OCI-M1 (cell line): ENCODE results near the gene GPER1.
"Not testable (repeated sequence)": the region's sequence is repeated elsewhere in the genome, so short reads cannot be mapped to it uniquely, and the experiment has no call there.

Source experiments
- DNase-seq: peaks from one replicate; lab custom pipeline; 2025; lab: John Stamatoyannopoulos, UW

Gene GPER1

DNA sequence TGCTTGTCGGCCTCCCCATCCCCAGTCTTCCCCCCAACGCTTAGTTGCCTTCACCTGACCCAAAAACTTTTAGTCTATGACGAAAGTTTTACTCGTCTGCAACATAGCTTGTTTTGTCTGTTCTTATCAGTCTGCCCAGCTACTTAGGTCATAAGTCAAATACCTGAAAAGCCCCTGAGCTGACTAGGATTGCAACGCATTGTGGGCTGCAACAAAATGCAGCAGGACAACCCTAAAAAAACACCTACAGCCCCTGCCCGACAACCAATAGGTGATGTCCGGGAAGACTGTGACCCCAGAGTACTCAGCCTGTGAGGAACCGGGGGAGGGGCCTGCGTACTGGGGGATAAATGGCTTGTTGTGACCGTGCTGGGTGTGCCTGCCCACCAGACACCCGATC is 19.3 kb upstream of the GPER1 start:
- DNase-seq = no peak

DNA sequence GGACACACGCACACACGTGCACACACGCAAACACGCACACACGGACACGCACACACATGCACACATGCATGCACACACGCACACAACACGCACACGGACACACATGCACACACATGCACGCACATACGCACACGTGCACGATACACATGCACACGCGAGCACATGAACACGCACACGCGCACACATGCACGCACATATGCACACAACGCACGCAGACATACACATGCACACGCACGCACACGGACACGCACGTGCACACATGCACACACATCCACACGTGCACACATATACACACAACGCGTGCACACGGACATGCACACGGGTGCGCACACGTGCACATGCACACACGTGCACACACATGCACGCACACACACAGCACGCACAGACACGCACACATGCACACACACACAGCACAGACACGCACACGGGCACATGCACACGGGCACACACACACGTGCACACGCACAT is 17.3 kb upstream of the GPER1 start:
- DNase-seq = no peak

DNA sequence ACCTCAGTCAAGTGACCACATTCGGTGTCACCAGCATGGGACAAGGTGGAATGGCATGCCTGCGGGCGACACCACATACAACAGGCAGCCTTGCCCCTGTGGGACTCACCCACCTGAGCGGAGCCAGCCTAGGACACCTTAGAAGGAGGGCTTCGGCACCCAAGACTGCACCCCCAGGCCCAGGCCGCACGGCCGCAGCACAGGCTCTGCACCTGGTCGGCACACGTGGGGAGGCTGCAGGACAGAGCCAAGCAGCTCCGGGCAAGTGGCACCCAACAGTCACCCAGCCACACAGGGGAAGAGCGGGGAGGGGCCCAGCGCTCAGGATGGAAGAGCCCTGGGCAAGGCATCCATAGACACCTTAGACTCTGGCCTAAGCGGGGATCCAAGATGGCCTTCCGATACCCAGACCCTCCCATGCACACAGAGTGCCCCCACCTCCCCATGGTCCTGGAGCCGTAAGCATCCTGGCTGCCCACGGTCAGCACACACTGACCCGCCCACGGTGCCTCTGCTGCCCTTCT is 16.1 kb upstream of the GPER1 start:
- no peak for DNase-seq

DNA sequence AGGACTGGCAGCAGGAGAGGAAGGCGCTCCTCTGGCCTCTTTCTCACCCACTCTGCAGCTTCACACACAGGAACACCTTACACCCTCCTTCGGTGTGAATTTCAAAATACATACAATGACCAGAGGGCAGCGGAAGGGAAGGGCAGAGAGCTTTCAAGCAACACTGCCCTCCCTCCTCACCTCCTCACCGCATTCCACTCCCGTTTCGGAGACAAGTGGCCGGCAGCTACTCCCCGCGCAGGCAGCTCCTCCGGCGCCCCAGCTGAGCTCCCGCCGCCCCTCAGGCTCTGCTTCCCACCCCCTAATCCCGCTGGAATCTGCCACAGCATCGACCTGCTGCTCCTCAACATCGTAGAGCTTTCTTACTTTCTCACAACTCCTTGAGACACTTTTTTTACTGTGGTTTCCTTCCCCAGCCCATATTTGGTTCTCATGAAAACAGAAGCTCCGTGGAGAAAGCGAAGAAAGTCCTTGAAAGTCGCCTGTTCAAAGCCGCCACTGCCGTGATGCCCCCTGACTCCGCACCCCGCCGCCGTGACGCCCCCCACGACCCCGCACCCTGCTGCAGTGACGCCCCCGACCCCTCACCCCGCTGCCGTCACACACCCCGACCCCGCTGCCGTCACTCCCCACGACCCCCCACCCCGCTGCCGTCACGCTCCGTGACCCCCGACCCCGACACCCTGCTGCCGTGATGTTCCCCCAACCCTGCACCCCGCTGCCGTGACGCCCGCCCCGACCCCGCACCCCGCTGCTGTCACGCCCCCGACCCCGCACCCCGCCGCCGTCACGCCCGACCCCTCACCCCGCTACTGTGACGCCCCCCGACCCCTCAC is 14.6 kb upstream of the GPER1 start:
- DNase-seq = no peak

DNA sequence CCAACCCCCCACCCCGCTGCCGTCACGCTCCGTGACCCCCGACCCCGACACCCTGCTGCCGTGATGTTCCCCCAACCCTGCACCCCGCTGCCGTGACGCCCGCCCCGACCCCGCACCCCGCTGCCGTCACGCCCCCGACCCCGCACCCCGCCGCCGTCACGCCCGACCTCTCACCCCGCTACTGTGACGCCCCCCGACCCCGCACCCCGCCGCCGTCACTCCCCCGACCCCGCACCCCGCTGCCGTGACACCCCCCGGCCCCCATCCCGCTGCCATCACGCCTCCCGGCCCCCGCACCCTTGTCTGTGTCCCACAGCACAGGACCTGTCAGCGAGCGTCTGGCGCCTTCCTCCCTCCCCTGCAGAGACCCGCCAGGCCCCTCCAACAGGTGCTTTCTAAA is 13.9 kb upstream of the GPER1 start:
- DNase-seq = not testable (repeated sequence)

DNA sequence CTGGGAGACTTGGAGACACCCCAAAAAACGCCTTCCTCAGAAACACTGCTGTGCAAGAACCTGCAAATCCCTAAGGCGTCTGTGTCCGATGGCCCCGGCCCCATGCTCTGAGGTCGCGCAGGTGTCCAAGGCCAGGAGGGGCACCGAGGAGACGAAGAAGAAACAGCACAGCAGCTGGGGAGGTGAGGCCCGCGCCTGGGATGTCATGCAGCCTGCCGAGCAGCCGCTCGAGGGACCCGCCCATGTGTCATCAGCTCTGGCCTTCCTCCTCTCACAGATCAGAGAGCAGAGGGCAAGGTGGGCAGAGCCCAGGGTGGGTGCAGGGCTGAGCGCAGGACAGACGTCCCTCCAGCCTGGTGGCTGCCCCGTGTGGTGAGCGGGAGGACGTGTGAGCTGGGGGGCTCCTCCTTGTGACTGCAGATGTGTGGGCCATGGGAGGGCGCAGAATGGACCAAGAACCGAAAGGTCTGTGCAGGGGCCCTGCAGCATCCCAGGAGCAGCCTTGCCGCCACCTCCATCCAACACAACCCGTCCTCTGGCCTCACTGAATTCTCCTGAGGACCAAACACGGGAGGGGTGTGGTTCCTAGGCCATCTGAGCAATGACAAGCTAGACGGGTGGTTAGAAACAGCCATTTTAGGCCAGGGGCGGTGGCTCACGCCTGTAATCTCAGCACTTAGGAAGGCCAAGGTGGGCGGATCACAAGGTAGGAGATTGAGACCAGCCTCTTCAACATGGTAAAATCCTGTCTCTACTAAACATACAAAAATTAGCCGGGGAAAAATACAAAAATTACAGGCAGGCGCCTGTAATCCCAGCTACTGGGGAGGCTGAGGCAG is 13.1 kb upstream of the GPER1 start:
- DNase-seq = no peak

DNA sequence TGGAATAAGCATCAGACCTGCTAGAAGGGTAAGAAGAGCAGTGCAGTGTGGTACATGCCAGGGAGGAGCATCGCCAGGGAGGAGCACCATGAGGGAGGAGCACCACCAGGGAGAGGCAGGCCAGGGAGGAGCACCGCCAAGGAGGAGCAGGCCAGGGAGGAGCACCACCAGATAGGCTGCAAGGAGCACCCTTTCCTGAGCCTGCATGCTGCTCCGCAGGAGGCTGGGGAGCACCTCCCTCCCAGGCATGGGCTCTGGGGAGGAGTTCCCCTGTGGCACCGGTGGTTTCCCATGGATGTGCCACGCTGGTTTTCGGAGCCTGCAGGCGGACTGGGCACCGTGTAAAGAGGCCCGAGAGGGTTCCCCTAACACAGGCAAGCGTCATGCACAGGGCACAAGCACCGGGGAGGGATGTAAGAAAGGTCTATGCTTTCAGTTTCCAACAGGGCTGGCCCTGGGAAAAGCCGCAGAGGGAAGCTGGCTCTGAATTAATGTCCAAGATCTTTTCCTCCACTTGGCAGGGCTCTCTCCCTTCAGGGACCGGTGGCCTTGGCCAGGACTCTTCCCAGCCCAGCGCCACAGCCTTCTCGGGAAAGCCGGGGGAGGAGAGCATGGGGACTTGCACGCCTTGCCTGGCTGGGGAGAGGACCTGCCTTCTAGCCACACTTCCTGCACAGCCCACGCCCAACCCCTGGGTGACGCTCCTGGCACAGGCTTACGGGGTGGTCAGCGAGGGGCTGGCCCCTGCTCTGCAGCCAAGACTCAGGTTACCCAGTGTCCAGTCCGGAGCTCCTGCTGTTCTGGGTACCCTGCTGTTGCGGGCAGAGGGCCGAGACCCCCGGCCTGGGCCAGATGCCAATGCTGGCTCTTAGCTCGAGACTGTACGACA is 11.5 kb upstream of the GPER1 start:
- no peak for DNase-seq

DNA sequence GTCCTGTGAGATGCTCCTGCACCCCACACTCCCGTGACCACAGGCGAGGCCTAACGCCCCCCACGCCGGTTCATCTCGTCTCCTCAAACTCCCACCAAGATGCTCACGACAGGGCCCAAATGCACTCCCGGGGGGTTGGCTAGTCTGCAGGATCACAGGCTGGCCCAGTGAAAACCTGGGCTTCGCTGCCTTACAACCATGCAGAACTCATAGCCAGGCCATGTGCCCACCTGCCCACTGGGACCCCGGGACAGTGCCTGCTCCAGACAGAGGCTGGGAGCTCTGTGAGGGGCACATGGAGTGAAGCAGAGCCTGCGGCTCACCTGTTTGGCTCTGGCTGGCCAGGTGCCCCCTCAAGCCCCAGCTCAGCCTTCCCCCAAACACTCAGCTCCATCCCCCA is 9.4 kb upstream of the GPER1 start:
- DNase-seq = no peak

DNA sequence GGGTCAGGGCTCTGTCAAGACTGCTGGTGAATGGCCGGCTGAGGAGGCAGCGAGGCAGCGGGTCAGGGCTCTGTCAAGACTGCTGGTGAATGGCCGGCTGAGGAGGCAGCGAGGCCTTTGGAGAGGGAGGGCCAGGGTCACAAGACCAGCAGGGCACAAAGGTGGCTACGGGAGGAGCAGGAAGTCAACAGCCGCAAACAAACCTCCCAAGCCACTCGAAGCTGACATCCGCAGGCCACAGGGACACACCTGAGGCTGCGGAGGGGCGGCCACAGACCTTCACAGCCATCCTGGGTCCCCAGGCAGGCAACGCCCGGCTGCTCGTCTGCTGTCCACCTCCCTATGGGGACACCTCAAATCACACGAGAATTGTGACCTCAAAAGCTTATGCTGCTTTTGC is 8.9 kb upstream of the GPER1 start:
- DNase-seq = no peak

DNA sequence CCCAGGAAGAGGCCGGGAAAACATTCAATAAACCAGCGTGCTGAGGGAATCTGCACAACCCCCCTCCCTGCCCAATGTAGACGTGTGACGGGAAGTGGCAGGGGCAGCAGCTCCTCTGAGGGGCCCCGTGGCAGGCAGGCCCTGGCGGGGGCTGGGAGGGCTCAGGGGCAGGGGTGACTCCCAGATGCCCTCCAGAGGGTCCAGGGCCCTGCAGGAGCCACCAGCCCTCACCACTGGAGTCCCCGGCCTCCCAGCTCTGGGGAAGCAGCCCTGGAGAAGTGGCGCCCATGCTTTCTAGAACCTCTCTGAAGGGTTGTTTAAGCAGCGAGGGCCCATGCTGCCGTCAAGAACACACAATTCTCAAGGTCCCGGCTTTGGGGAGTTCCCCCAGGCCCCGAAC is 8.4 kb upstream of the GPER1 start:
- no peak for DNase-seq

DNA sequence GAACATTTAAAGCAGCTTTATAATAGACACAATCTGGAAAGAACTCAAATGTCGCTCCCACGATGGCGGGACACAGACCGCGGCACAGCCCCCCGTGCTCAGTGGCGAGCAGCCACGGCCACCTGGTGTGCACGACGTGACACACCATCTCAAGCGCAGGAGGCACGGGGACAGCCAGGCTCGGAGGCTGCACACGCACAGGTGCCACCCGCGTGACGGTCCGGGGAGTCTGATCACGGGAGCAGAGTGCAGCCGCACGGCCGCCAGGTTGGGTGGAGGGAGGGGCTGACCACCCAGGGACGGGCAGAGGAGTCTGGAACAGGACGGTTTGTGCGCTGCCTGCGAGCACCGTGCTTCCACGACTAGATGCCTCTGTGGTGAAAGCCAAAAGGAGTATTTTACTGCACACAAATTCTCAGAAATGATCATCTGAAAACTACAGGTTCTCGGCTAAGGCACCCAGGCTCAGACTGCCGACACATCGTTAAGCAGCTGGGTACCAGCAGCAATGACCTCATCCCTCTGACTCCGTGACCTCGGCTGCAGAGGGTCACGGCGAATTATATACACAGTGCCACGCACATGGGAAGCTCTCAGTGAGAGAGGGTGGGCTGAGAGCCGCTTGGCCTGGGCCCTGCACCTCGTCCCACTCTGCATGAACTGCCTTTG is 7.5 kb upstream of the GPER1 start:
- no peak for DNase-seq

DNA sequence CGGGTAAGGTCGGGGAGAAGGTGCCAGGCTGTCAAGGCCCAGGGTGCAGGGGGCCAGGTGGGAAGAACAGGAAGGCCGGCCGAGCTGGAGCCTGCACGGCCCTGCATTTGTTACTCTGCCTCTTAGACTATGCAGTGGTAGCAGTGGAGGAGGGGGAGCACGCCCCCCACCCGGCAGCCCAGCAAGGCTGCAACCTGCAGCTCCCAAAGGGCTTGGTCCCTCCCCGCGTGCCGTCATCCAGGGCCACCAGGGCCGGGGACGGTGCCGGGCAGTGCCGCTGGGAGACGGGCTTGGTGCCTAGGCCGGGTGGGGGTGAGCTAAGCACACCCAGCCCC is 7.0 kb upstream of the GPER1 start:
- no peak for DNase-seq

DNA sequence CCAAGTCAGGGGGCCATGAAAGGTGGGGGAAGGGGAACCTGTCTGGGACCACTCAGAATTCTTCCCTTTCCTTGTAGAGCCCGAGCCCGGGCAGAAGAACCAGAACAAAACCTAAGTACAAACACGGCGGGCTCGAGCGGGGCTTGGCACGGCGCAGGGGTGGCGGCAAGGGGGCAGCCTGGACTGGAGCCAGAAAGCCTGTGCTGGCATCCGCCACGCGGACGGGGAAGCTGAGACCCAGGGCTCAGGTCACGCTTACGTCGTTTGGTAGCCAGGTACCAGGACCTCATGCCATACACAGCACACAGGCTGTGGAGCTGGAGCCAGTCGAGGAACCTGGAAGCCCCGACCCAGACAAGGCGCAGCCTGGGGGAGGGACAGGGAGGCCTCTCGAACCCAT is 6.6 kb upstream of the GPER1 start:
- DNase-seq = no peak

DNA sequence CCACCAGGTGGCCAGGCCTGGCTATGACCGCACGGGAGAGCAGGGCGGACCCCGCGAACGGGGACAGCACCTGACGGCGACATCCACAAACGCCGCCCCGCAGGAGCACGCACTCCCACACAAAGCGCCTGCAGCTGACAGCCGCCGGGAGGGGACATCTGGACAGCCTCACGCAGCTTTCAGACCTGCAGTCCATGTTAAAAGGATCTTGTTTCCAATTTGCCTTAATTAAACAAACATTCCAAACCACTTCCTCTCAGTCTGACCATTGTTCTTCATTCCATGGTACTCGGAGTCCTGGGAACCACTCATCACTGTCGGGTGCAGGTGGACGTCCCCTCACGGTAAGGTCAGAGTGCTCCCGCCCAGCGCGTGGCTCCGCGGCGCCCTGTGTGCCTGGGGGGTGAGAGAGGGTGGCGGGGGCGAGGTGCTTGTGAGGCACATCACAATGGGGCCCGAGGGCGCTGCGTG is 5.9 kb upstream of the GPER1 start:
- no peak for DNase-seq

DNA sequence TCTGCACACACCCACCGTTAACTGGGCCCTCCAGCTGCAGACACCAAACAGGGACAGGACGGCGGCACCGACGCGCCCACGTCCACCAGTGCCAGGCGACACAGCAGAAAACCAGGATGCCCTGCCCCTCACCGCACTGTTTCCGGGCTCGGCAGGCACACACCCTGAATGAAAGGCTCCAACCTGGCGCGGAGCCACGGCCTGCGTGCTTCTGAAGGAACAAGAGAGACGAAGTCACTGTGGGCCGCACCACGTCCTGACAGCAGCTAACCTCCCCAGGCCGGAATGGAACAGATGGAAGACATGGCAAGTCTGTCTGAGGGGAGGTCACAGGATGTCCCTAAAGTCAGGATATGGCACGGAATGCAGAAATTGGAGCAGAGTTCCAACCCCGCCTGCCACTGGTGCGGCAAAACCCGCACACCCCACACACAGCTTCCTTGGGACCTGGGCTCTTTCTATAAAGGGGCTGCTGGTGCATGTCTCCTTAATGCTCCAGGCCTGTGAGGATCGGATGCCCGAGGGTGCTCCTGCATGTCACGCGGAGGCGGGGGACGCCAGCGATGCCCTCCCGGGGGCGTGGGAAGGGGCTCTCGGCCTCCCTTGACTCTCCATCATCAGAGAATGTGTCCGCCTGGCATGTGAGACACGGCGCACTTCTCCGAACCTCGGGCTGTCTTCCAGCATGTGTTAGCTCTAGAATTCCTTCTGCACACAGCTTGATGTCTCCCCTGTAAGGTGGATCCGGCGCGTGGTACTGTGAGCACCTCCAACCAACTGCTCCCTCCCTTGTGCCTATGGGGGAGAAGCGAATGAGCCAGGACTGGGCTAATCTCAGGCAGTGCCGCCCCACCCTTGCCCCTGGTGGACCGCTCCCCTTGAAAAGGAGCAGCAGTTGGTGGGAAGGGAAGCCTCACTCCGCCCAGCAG is 3.9 kb upstream of the GPER1 start:
- DNase-seq = no peak

DNA sequence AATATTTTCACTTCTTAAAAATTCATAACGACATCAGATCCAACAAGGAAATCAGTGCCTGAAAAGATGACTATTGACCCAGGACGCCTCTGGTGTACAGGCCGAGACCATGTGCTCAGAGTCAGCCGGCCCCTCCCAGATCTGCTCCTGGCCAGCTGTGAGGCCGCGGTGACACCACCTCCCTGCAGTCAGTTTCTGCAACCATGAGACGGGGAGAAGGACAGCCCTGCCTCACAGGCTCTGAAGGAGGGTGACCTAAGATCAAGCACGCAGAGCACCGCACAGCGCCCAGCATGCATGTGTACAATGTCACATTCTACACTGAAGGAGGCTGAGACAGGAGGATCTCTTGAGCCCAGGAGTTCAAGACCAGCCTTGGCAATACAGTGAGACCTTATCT is 2.6 kb upstream of the GPER1 start:
- DNase-seq = no peak

DNA sequence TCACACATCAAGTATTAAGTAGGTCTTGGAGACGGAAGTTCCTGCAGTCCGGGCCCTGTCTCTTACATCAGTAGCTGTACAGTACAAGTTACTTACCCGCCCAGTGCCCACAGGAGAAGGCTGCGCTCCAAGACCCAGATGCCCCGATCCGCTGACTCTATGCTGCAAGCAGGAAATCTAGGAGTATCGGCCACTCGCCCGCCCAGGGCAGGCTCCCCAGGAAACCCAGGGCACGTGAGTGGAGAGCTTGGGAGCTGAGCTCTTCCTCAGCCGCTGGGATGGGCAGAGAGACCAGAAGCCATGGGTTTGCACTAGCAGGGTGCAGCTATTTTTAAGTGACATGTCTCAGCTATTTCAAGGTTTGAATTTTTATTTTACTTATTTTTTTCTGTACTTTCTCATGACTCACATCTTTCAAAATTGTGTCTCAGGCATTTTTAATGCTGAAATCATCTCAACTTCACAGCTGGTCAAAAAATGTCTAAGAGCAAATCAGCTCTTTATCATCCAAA is 1.9 kb upstream of the GPER1 start:
- DNase-seq = no peak

DNA sequence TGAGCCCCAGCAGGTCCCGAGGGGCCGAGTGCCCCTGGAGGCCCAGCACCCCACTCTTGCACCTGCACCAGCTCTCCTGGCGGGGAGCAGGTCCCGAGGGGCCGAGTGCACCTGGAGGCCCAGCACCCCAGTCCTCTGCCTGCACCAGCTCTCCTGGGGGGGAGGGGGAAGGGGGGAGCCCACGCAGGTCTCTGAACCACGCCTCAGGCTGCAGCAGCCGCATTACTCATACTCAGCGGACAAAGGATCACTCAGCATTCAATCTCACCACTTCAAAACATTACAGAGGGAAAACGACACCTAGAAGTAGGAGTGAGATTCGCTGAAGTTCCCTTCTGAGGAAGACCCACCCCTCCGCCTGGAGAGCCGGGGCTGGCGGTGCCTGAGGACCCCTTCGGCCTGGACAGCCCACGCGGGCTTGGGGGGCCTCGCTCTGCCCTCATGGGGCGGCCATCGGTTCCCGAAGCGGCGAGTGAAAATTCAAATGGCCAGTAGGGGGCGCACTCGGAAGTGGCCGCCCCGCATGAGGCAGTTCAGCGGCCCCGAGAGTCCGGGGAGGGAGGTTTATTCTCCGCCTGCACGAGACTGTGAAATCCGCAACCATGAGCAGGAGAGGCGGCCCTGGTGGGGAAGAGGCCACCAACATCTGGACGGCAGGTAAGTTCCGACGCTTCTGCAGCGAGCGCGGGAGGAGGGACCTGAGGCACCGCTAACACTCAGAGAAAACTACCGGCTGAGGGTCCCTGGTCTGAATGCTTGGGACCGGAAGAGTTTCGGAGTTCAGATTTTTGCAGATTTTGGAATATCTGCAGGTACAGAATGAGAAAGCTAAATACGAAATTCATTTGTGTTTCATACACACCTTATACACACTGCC is 1.1 kb upstream of the GPER1 start:
- peak; percentile 67 for DNase-seq

DNA sequence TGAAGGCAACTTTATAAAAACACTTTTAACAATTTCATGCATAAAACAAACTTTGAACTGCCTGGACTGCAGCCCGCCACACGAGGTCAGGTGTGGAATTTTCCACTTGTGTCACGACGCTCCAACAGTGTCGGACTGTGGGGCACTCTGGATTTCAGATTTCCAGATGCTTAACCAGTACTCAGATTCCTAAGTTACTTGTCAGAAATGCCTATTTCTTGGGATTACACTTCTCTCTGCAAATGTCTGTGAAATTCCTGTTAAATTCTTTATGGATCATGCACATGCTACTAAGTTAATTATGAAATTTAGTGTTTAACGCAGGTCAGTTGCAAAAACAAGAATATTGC is 473 bp upstream of the GPER1 start:
- no peak for DNase-seq
